HTR-8/SVneo (cell line): Measurements from ENCODE around the gene GNB4.
A peak's percentile ranks its signal among the peaks of the same experiment; 100 is the strongest.

Experiments
- DNase-seq: peaks from one replicate; pipeline ENCODE4 v3.0.0; 2011; ENCODE audit warnings: low spot score, mixed read lengths; ENCODE audit not compliant: insufficient read length
- FAIRE-seq: peaks from 2 replicates; lab custom pipeline; 2011; peaks lifted over from hg19 to GRCh38; lab: Jason Lieb, UNC

GNB4 gene

DNA sequence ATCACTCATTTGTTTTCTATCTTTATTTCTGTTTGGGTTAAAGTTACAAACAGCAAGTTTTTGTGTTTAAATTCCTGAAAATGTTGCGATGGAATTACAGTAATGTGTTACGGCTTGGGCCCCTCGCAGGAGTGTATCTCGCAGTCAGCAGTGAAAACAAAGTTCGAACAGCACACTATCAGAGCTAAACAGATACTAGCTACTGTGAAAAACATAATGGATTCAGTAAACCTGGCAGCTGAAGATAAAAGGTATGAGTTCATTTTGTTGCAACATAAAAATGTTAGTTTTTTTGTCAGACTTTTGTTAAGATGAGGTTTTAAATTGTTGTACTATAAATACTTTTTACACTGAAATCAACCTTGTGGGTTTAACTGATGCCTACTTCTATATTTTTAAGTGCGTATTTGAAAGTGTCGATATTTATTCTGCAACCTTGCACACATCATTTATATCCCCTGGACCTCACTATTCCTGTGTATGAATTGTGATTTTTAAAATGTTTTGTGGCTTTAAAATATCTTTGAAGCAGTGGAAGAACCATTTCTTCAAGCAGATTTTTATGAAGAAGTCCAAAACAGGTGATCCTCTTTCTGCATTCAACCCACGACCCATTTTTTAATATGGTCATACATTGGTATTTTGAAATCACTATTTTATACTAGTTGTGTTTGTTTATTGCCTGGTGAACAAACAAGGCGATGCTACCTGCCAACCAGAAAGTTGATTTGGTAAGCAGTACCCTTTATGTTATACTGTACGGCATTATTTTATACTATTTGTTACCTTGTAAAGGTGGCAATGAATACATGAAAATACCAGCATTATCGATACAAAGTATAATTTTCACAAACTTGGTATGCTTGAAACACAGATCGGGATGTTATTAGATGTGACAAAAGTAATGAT lies 75.9 kb downstream of the GNB4 start:
- DNase-seq (no peak), FAIRE-seq (no peak)

GRCh38 chr3:179373938-179374337 lies 77.3 kb downstream of the GNB4 start:
- DNase-seq = no peak
- FAIRE-seq = no peak

- no peak for DNase-seq
- FAIRE-seq = no peak
Measured at GRCh38 chr3:179369621-179370020, 81.6 kb downstream of the GNB4 start.

DNA sequence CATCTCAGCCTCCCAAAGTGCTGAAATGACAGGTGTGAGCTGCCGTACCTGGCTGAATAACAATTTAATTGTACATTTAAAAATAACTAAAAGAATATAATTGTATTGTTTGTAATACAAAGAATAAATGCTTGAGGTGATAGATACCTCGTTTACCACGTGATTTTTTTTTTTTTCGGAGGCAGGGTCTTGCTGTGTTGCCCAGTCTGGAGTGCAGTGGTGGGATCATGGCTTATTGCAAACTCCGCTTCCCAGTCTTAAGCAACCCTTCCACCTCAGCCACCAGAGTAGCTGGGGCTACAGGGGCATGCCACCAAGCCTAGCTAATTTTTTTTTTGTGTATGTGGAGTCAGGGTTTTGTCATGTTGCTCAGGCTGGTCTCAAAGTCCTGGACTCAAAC lies 87.9 kb downstream of the GNB4 start:
- no peak for DNase-seq
- FAIRE-seq = no peak

DNA sequence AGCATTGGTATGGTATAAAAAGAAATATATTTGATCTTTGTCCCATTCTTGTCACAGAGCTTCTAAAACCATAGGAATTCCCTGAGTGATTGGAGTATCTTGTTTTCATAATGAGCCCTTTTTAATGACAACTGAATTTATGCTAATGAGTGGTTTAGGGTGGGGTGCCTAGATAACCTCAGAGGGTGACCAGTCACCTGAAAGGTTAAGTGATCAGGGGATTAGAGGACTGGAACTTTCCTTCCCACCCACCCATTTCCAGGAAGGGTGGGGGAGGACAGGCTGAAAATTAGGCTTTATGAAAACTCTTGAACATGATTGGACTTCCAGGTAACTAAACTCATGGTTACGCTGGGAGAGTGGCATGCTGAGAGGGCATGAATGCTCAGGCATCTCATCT lies 95.3 kb downstream of the GNB4 start:
- FAIRE-seq = no peak
- no peak for DNase-seq

GRCh38 chr3:179348325-179349013 lies 102.8 kb downstream of the GNB4 start:
- FAIRE-seq (no peak), DNase-seq (no peak)

- peak; percentile 88 for FAIRE-seq
- peak; percentile 94 for DNase-seq
Measured at GRCh38 chr3:179347345-179348194, 103.7 kb downstream of the GNB4 start, which contains the start of gene MFN1. TSS of gene MFN1 (plus strand) at chr3:179347709. CDS start at chr3:179348852, 1,143 bp downstream.
